GM21786 (cell line): ENCODE results near the gene SENP2.

Experiments used
- ATAC-seq: cut with Tn5 transposase; IDR thresholded peaks from one replicate; pipeline ENCODE4 v1.9.1; 2021; ENCODE audit not compliant: unreplicated experiment

Gene SENP2

DNA sequence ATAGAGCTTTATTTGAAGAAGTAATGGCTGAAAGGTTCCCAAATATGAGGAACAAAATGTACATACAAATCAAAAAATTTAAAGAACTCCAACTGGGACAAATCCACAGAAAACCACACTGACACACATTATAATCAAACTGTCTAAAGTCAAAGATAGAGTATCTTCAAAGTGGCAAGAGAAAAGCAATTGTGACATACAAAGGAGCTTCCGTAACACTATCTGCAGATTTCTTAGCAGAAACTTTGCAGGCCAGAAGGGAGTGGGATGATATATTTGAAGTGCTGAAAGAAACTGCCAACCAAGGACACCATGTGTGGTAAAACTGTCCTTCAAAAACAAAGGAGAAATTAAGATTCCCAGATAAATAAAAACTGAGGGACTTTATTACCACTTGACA is 91.9 kb downstream of the SENP2 start:
- ATAC-seq: no peak

DNA sequence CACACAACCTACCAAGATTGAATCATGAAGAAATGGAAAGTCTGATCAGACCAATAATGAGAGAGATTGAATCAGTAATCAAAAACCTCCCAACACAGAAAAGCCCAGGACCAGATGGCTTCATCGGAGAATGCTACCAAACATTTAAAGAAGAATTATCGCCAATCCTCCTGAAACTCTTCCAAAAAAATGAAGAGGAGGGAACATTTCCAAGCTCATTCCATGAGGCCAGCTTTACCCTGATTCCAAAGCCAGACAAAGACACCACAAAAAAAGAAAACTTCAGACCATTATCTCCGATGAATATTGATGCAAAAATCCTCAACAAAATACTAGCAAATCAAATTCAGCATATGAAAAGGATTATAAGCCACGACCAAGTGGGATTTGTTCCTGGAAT is 94.1 kb downstream of the SENP2 start:
- ATAC-seq: no peak
